Measurements from ENCODE around the gene HOXA7. TPM values are rescaled to one million over a fixed set of nuclear protein-coding genes. Genes with fewer than 3 reads are reported as not detected.

The HOXA7 gene
- total and polyA plus RNA-seq, 2 of the 8 experiments (the other 6 are each of a cell fraction or from before 2014, with no cell fraction given): 0.03 TPM; not detected in 1

DNA sequence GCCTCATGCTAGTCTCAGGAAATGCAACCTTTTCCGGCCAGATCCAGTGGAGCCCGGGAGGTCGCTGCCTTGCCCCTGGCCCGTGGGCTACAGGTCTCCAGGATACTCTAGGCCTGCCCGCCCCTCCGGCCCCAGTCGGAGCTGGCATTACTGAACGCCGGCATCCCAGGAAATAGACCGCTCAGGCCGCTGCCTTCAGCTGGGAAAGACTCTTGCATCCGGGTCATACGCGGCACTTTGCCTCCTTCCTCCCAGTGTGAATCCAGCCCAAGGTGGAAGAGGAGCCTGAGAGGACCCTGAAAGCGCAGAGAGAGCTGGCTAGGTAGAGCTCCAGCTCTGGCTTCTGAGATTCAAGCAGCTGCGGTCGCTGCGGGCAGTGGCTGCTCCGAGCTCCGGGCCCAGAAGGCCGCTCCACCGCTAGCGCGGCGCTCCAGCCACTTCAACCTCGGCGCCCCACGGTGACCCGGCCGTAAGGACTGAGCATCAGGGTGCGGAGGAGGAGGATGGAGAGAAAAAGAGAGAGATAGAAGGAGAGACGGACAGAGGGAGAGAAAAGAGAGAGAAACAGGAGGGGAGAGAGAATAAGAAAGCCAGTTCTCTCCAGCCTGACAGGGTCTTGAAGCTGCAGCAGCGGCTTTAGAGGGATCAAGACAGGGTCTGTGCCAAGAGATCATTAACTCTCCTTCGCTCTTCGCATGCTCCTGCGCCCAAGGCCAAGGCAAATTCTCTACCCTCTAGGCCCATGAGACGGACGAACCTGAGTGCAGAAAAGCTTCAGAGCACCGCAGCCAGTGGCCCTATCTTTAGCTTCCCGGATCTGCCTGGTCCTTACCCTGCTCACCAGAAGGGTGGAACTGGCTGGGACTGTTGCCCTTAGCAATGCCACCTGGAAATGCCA lies 19.4 kb upstream of the HOXA7 start (continued):
- TF ChIP-seq RNF2 (IDR thresholded peaks at IDR 0.05; ENCODE audit: borderline replicate concordance, low read depth, low read length, missing control alignments, poor library complexity, severe bottlenecking): peak; percentile 75
- TF ChIP-seq GABPA (IDR thresholded peaks at IDR 0.05; ENCODE audit: borderline replicate concordance, insufficient read depth, low read length): no peak
- no peak for TF ChIP-seq RFX5 (IDR thresholded peaks at IDR 0.05; ENCODE audit: borderline replicate concordance, low read depth, low read length)
- TF ChIP-seq RBBP5 (IDR thresholded peaks at IDR 0.05; ENCODE audit: borderline replicate concordance, low read depth, low read length): no peak
- peak; percentile 90 for TF ChIP-seq SUZ12 (IDR thresholded peaks at IDR 0.05; ENCODE audit: low read length)
- TF ChIP-seq CBX8 (IDR thresholded peaks at IDR 0.05; ENCODE audit: borderline replicate concordance, low read depth, low read length): peak; percentile 80; the same call in 1 of the 2 replicates

Measured in H1 (cell line).